22Rv1 (cell line): ENCODE results near the gene TRIM39.

Experiments
- ZFX ChIP-seq: fragments of 450-650 bp; IDR thresholded peaks from 2 replicates; pipeline ENCODE4 v1.6.1; 2017; ENCODE audit warnings: antibody characterized with exemption, borderline replicate concordance
- TF ChIP-seq, protein P1 (sequence below): fragments of 450-650 bp; IDR thresholded peaks from 2 replicates; pipeline ENCODE4 v1.5.1; 2017; ENCODE audit warnings: mild to moderate bottlenecking

DNA sequence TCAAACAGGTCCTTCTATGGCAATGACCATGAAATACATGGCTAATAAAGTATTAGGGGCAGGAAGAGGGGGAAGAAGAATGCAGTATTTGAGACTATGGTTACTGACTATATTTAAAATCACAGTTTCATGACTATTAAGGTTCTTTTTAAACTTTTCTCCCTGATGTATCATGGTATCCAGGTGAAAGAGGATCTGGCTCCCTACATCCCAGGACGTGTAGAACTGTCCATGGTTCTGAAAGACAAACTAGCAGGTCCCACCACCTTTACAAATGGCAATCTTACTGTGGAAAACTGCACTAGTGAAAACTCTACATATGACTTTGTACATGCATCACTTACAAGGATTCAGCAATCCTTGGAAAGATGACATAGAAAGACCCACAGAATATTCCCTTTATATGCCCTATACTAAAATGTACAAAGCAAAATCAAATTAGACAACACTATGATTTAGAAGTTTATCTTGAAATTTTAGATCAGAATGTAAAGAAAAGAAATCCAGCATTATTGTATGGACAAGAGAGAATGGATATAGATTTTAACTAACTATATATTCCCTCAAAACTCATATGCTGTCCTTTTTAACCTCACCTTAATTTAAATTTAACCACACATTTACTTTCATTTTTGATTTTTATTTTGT, 51.7 kb downstream of the TRIM39 start:
- TF ChIP-seq, protein P1, sequence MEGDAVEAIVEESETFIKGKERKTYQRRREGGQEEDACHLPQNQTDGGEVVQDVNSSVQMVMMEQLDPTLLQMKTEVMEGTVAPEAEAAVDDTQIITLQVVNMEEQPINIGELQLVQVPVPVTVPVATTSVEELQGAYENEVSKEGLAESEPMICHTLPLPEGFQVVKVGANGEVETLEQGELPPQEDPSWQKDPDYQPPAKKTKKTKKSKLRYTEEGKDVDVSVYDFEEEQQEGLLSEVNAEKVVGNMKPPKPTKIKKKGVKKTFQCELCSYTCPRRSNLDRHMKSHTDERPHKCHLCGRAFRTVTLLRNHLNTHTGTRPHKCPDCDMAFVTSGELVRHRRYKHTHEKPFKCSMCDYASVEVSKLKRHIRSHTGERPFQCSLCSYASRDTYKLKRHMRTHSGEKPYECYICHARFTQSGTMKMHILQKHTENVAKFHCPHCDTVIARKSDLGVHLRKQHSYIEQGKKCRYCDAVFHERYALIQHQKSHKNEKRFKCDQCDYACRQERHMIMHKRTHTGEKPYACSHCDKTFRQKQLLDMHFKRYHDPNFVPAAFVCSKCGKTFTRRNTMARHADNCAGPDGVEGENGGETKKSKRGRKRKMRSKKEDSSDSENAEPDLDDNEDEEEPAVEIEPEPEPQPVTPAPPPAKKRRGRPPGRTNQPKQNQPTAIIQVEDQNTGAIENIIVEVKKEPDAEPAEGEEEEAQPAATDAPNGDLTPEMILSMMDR = no peak
- no peak for TF ChIP-seq ZFX
